Neuronal stem cell (in vitro differentiated cells): ENCODE results near the gene CBL.

ENCODE experiments used
- DNase-seq: peaks from one replicate; pipeline ENCODE4 v3.0.0-alpha.2; 2013; ENCODE audit warnings: low spot score
- H2AFZ ChIP-seq: one replicate; pipeline ENCODE4 v1.6.1; 2013; ENCODE audit warnings: mild to moderate bottlenecking, low read length, inconsistent platforms
- H2AK5ac ChIP-seq: 2 replicates; pipeline ENCODE4 v1.6.1; 2013; ENCODE audit warnings: low read depth, mild to moderate bottlenecking, inconsistent platforms, low read length, moderate library complexity, mixed read lengths
- H2BK120ac ChIP-seq: 2 replicates; pipeline ENCODE4 v1.6.1; 2013; ENCODE audit warnings: low read depth, mild to moderate bottlenecking, inconsistent platforms, low read length, moderate library complexity, mixed read lengths
- H2BK12ac ChIP-seq: one replicate; pipeline ENCODE4 v1.6.1; 2013; ENCODE audit warnings: low read length, inconsistent platforms
- H2BK15ac ChIP-seq: 2 replicates; pipeline ENCODE4 v1.6.1; 2013; ENCODE audit warnings: mild to moderate bottlenecking, low read length, inconsistent platforms, mixed read lengths
- H2BK5ac ChIP-seq: one replicate; pipeline ENCODE4 v1.6.1; 2013; ENCODE audit warnings: inconsistent platforms, mild to moderate bottlenecking, low read length, moderate library complexity
- H3K14ac ChIP-seq: one replicate; pipeline ENCODE4 v1.6.1; 2013; ENCODE audit warnings: low read length, inconsistent platforms
- H3K18ac ChIP-seq: 2 replicates; pipeline ENCODE4 v1.6.1; 2013; ENCODE audit warnings: low read length, inconsistent platforms
- H3K23ac ChIP-seq: 2 replicates; pipeline ENCODE4 v1.6.1; 2013; ENCODE audit warnings: low read depth, mild to moderate bottlenecking, mixed read lengths, low read length, inconsistent platforms; ENCODE audit not compliant: poor library complexity
- H3K27ac ChIP-seq: replicated peaks from 3 replicates; pipeline ENCODE4 v1.5.1; 2013; ENCODE audit warnings: low read length, inconsistent platforms
- H3K27me3 ChIP-seq, 3 experiments: 2 replicates each; pipeline ENCODE4 v1.6.1; 2013; ENCODE audit warnings: low read length in 3 of 3, mild to moderate bottlenecking in 2 of 3, inconsistent platforms in 1 of 3, low read depth in 1 of 3, mixed read lengths in 1 of 3, moderate library complexity in 1 of 3; ENCODE audit not compliant: control insufficient read depth in 3 of 3, insufficient read depth in 3 of 3
- H3K36me3 ChIP-seq, 2 donors: replicated peaks in 1 of 2; 2 replicates each; pipeline ENCODE4 v1.6.1; 2013; ENCODE audit warnings: low read length in 2 of 2; ENCODE audit not compliant: control insufficient read depth in 2 of 2, insufficient read depth in 2 of 2
- H3K4ac ChIP-seq: 2 replicates; pipeline ENCODE4 v1.6.1; 2013; ENCODE audit warnings: inconsistent platforms, mild to moderate bottlenecking, low read length, moderate library complexity
- H3K4me1 ChIP-seq, 2 donors: 1 replicate in 1 of 2; 2 replicates in 1 of 2; pipeline ENCODE4 v1.6.1; 2013; ENCODE audit warnings: low read length in 2 of 2, low read depth in 1 of 2; ENCODE audit not compliant: control insufficient read depth in 2 of 2, insufficient read depth in 1 of 2
- H3K4me2 ChIP-seq: one replicate; pipeline ENCODE4 v1.6.1; 2013; ENCODE audit warnings: mild to moderate bottlenecking, low read length, inconsistent platforms; ENCODE audit not compliant: insufficient read depth, poor library complexity, severe bottlenecking
- H3K4me3 ChIP-seq, 2 donors: 2 replicates each; pipeline ENCODE4 v1.5.1; 2013; ENCODE audit warnings: low read length in 2 of 2, mild to moderate bottlenecking in 2 of 2, inconsistent platforms in 1 of 2, moderate library complexity in 1 of 2
- H3K79me1 ChIP-seq: one replicate; pipeline ENCODE4 v1.6.1; 2013; ENCODE audit warnings: low read depth, mild to moderate bottlenecking, inconsistent platforms, low read length, moderate library complexity
- H3K9ac ChIP-seq: one replicate; pipeline ENCODE4 v1.6.1; 2013; ENCODE audit warnings: mild to moderate bottlenecking, low read depth, low read length, inconsistent platforms; ENCODE audit not compliant: poor library complexity
- H3K9me3 ChIP-seq, 2 donors: replicated peaks in 1 of 2; 2 replicates each; pipeline versions ENCODE3 to v1.6.1; 2013; ENCODE audit warnings: low read length in 2 of 2, mild to moderate bottlenecking in 2 of 2, inconsistent platforms in 1 of 2, low read depth in 1 of 2, mixed read lengths in 1 of 2, moderate library complexity in 1 of 2; ENCODE audit not compliant: control insufficient read depth in 2 of 2, insufficient read depth in 1 of 2
- H4K8ac ChIP-seq: one replicate; pipeline ENCODE4 v1.6.1; 2013; ENCODE audit warnings: low read depth, mild to moderate bottlenecking, inconsistent platforms, low read length, moderate library complexity
- H4K91ac ChIP-seq: one replicate; pipeline ENCODE4 v1.6.1; 2013; ENCODE audit warnings: low read length, low read depth, mild to moderate bottlenecking, inconsistent platforms; ENCODE audit not compliant: poor library complexity
- WGBS, 2 donors: extraction: QIAGEN DNeasy Blood & Tissue Kit; methylation state at CpG; one replicate each; pipeline ENCODE4 v1.1.7; 2013; ENCODE audit warnings: missing lambda C conversion rate in 2 of 2, mixed read lengths in 1 of 2; ENCODE audit not compliant: insufficient read length in 2 of 2, insufficient replicate concordance in 1 of 2; ENCODE audit errors: extremely low coverage in 2 of 2; 5-methylcytosine and 5-hydroxymethylcytosine counted together

CBL gene

DNA sequence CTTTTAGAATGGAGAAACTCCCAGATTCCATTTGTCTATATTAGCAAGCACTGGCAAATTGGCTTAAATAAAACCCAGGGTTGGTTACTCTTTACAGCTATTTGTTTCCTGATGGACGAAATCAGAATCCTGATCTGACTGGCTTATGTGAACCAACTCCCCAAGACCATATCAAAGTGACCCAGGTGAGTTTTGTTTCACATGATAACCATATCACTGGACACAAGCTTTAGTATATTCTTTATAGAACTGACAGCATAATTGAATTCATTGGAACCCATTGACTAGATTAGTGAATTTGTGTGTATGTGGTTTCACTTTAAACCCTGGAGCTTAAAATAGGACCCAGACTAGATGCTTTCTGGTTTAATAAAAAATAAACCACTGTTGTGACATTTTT, 71.5 kb downstream of the CBL start:
- Histone ChIP-seq H3K23ac (no peak overlapping the region), H2AK5ac (no peak overlapping the region), H3K4me1 (peaks cover 0 to 3% of the 10 kb centered on the region in 2 donors), H3K14ac (no peak overlapping the region), H2AFZ (no peak overlapping the region), H3K9me3 (no peaks in the 10 kb centered on the region), H4K91ac (no peak overlapping the region), H3K79me1 (no peaks in the 10 kb centered on the region), H3K4ac (no peak overlapping the region), H3K36me3 (peaks cover 8 to 83% of the 10 kb centered on the region in 2 donors), H2BK5ac (no peak overlapping the region), H2BK12ac (no peak overlapping the region), H2BK120ac (no peak overlapping the region), H3K4me2 (no peak overlapping the region), H3K27me3 (no peaks in the 10 kb centered on the region), H3K27ac (no peak overlapping the region), H3K4me3 (no peak overlapping the region), H3K9ac (no peak overlapping the region), H3K18ac (no peak overlapping the region), H4K8ac (no peak overlapping the region), H2BK15ac (no peak overlapping the region)
- DNase-seq: no peak
- no CpG with 5 or more reads among the region's 1 CpG for WGBS, 2 donors

DNA sequence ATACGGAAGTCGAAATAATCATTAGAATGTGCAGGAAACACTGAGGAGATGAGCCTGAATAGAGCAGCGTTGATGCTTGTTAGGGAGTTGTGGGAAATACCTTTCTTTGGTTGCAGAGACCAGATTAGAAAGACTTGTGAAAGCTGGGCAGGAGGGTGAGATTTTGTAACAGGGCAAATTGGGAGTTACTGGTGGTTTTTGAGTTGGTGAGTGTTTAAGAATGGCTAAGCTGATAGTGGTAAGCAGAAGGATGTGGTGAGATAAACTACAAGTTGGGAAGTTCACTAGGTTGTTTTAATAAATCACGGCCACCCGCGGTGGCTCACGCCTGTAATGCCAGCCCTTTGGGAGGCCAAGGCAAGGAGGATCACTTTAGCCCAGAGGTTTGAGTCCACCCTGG, 76.4 kb downstream of the CBL start:
- whole genome bisulfite sequencing, 2 donors: no CpG with 5 or more reads among the region's 7 CpGs
- H4K91ac ChIP-seq: no peak overlapping the region
- no peak overlapping the region for H2BK12ac ChIP-seq
- H3K4me2 ChIP-seq: no peak overlapping the region
- H2BK5ac ChIP-seq: no peak overlapping the region
- H3K23ac ChIP-seq: no peak overlapping the region
- DNase-seq: no peak
- H3K27ac ChIP-seq: no peak overlapping the region
- H3K9ac ChIP-seq: no peak overlapping the region
- no peak overlapping the region for H2BK120ac ChIP-seq
- no peak overlapping the region for H2AFZ ChIP-seq
- no peak overlapping the region for H3K4me3 ChIP-seq
- H4K8ac ChIP-seq: no peak overlapping the region
- no peak overlapping the region for H3K4ac ChIP-seq
- H3K9me3 ChIP-seq: no peaks in the 10 kb centered on the region
- H3K36me3 ChIP-seq: peaks cover 12 to 69% of the 10 kb centered on the region in 2 donors
- H3K18ac ChIP-seq: no peak overlapping the region
- no peak overlapping the region for H2BK15ac ChIP-seq
- no peak overlapping the region for H2AK5ac ChIP-seq
- no peaks in the 10 kb centered on the region for H3K27me3 ChIP-seq
- H3K4me1 ChIP-seq: no peaks in the 10 kb centered on the region
- no peak overlapping the region for H3K14ac ChIP-seq
- peaks cover 3% of the 10 kb centered on the region for H3K79me1 ChIP-seq

DNA sequence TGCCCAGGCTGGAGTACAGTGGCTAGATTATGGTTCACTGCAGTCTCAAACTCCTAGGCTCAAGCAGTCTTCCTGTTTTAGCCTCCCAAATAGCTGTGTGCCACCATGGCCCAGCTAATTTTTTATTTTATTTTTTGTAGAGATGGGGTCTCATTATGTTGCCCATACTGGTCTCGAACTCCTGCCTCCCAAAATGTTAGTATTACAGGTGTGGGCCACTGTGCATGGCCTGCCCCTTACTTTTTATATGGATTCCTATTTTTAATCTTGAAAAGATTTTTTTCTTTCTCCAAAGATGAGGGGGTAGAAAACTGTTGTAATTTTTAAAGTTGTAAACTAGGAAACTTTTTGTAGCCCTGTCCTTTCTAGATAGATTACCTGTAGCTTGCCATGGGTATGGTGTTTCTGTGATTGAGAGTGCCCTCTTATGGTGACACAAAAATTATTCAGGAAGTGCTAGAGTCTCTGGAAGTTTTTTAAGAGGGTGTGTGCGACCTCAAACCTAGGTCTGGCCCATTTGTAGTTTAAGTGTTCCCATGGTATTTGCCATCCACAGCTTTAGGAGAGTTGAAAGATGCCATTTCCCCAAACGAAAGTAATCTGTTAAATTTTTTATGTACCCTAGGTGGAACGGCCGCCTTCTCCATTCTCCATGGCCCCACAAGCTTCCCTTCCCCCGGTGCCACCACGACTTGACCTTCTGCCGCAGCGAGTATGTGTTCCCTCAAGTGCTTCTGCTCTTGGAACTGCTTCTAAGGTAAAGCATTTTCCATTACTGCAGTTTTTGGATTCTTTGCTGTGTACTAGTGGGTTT, 78.4 kb downstream of the CBL start:
- H3K4me3 ChIP-seq: no peak overlapping the region
- no peak overlapping the region for H3K4me2 ChIP-seq
- no peak overlapping the region for H2BK120ac ChIP-seq
- no peak overlapping the region for H3K23ac ChIP-seq
- no peaks in the 10 kb centered on the region for H3K4me1 ChIP-seq
- no peak overlapping the region for H2BK15ac ChIP-seq
- WGBS, 2 donors: no CpG with 5 or more reads among the region's 9 CpGs
- no peak overlapping the region for H3K4ac ChIP-seq
- peaks cover 0 to 3% of the 10 kb centered on the region in 2 donors for H3K9me3 ChIP-seq
- H3K27me3 ChIP-seq: no peaks in the 10 kb centered on the region
- H2AK5ac ChIP-seq: no peak overlapping the region
- H3K27ac ChIP-seq: no peak overlapping the region
- no peak overlapping the region for H4K91ac ChIP-seq
- peaks cover 3% of the 10 kb centered on the region for H3K79me1 ChIP-seq
- H4K8ac ChIP-seq: no peak overlapping the region
- no peak overlapping the region for H2BK12ac ChIP-seq
- H3K14ac ChIP-seq: no peak overlapping the region
- DNase-seq: no peak
- no peak overlapping the region for H3K18ac ChIP-seq
- H3K9ac ChIP-seq: no peak overlapping the region
- no peak overlapping the region for H2AFZ ChIP-seq
- peaks cover 8 to 69% of the 10 kb centered on the region in 2 donors for H3K36me3 ChIP-seq
- H2BK5ac ChIP-seq: no peak overlapping the region

DNA sequence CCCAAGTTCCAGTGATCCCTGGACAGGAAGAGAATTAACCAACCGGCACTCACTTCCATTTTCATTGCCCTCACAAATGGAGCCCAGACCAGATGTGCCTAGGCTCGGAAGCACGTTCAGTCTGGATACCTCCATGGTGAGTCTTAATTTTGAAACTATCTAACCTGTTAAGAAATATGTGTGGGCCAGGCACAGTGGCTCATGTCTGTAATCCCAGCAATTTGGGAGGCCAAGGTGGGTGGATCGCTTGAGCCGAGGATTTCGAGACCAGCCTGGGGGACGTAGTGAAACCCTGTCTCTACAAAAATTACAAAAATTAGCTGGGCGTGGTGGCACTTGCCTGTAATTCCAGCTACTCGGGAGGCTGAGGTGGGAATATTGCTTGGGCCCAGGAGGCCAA, 79.3 kb downstream of the CBL start:
- Histone ChIP-seq H3K27me3 (no peaks in the 10 kb centered on the region), H2AK5ac (no peak overlapping the region), H3K18ac (no peak overlapping the region), H2BK5ac (no peak overlapping the region), H3K36me3 (peaks cover 11 to 67% of the 10 kb centered on the region in 2 donors), H4K91ac (no peak overlapping the region), H2AFZ (no peak overlapping the region), H3K9ac (no peak overlapping the region), H3K4ac (no peak overlapping the region), H3K4me1 (no peaks in the 10 kb centered on the region), H3K23ac (no peak overlapping the region), H2BK15ac (no peak overlapping the region), H3K4me3 (no peak overlapping the region), H3K9me3 (peaks cover 0 to 8% of the 10 kb centered on the region in 2 donors), H3K79me1 (peaks cover 3% of the 10 kb centered on the region), H2BK120ac (no peak overlapping the region), H3K4me2 (no peak overlapping the region), H3K27ac (no peak overlapping the region), H3K14ac (no peak overlapping the region), H2BK12ac (no peak overlapping the region), H4K8ac (no peak overlapping the region)
- no CpG with 5 or more reads among the region's 9 CpGs for WGBS, 2 donors
- no peak for DNase-seq
